HepG2 (cell line): Measurements from ENCODE around the gene RAB6B. TPM values are rescaled to one million over a fixed set of nuclear protein-coding genes. Genes with fewer than 3 reads are reported as not detected.

Source experiments
- ATAC-seq: fragments of 200-7000 bp; cut with Tn5 transposase; 3 replicates; pipeline ENCODE4 v1.9.1; 2020; ENCODE audit warnings: mild to moderate bottlenecking, moderate library complexity
- BruUV-seq: library from RNA; stranded (reverse); fragments of 400-500 nt; replicated peaks from 2 replicates; lab custom pipeline; 2021; lab: Mats Ljungman, UMichigan
- CTCF ChIA-PET: fragments of 300-600 bp; formaldehyde crosslinking; extraction: SDS; loops from one replicate; lab custom pipeline; 2021; ENCODE audit warnings: low total read pairs, inconsistent platforms, low intra/inter-chr PET ratio; lab: Yijun Ruan, JAX
- POLR2A ChIA-PET: fragments of 350-600 bp; sonication (Branson Sonifier 250); formaldehyde crosslinking; loops from one replicate; lab custom pipeline; 2020; ENCODE audit warnings: antibody characterized with exemption, inconsistent platforms; lab: Yijun Ruan, JAX
- DNase-seq: peaks from one replicate; pipeline ENCODE4 v3.0.0-alpha.2; 2015; ENCODE audit warnings: low spot score
- FAIRE-seq: peaks from 3 replicates; lab custom pipeline; 2011; peaks lifted over from hg19 to GRCh38; lab: Jason Lieb, UNC
- H2AFZ ChIP-seq: one replicate; pipeline ENCODE4 v1.6.1; 2011; ENCODE audit warnings: low read length, inconsistent platforms
- H3K27ac ChIP-seq: fragments of 300-600 bp; 3 replicates; pipeline ENCODE4 v1.8.0; 2011; ENCODE audit warnings: mixed run types, mild to moderate bottlenecking, mixed read lengths, low read length, inconsistent platforms; ENCODE audit not compliant: insufficient read depth; ENCODE audit errors: extremely low read length
- H3K27me3 ChIP-seq, 2 experiments: fragments of 200-600 bp in 1 of 2; 2 replicates in 1 of 2; 3 replicates in 1 of 2; pipeline versions ENCODE4 v1.6.0 to v1.8.0; 2011; ENCODE audit warnings: low read length in 2 of 2, mild to moderate bottlenecking in 2 of 2, moderate library complexity in 2 of 2, inconsistent platforms in 1 of 2; ENCODE audit not compliant: insufficient read depth in 2 of 2, control insufficient read depth in 1 of 2
- H3K36me3 ChIP-seq, 2 experiments: fragments of 200-600 bp in 1 of 2; replicated peaks in 1 of 2; 2 replicates in 1 of 2; 3 replicates in 1 of 2; pipeline versions ENCODE4 v1.5.1 to v1.8.0; 2011; ENCODE audit warnings: low read length in 2 of 2, inconsistent platforms in 1 of 2; ENCODE audit not compliant: insufficient read depth in 2 of 2, control insufficient read depth in 1 of 2
- H3K4me1 ChIP-seq: 2 replicates; pipeline ENCODE4 v1.5.1; 2012; ENCODE audit warnings: low read length, inconsistent platforms; ENCODE audit not compliant: insufficient read depth
- H3K4me2 ChIP-seq: 2 replicates; pipeline ENCODE4 v1.6.0; 2011; ENCODE audit warnings: low read depth, low read length, inconsistent platforms
- H3K4me3 ChIP-seq, 3 experiments: fragments of 200-600 bp in 1 of 3; sonication (generic), shearing (Covaris generic) in 1 of 3; replicated peaks in 1 of 3; 2 replicates each; pipeline ENCODE4 v1.5.1; 2011 to 2016; ENCODE audit warnings: low read length in 3 of 3, inconsistent platforms in 2 of 3, low read depth in 2 of 3, mild to moderate bottlenecking in 2 of 3, control low read depth in 1 of 3, mixed read lengths in 1 of 3; ENCODE audit not compliant: insufficient read depth in 1 of 3
- H3K79me2 ChIP-seq: one replicate; pipeline ENCODE4 v1.6.1; 2011; ENCODE audit warnings: low read length, inconsistent platforms; ENCODE audit not compliant: insufficient read depth
- H3K9ac ChIP-seq: 2 replicates; pipeline ENCODE4 v1.6.0; 2011; ENCODE audit warnings: mild to moderate bottlenecking, low read depth, low read length, inconsistent platforms; ENCODE audit not compliant: insufficient read depth
- H3K9me3 ChIP-seq: 2 replicates; pipeline ENCODE4 v1.5.1; 2012; ENCODE audit warnings: mild to moderate bottlenecking, low read length
- H4K20me1 ChIP-seq: 2 replicates; pipeline ENCODE4 v1.6.0; 2011; ENCODE audit warnings: inconsistent platforms, mild to moderate bottlenecking, low read length, moderate library complexity; ENCODE audit not compliant: insufficient read depth
- EED ChIP-seq: sonication (generic); formaldehyde crosslinking; IDR thresholded peaks from 2 replicates; pipeline ENCODE4 v1.5.0; 2020; ENCODE audit warnings: mild to moderate bottlenecking, missing genetic modification reagents
- RBM22 ChIP-seq: fragments of 200-400 bp; formaldehyde crosslinking; optimal IDR thresholded peaks from 2 replicates; pipeline ENCODE3; 2017; ENCODE audit warnings: mild to moderate bottlenecking, low read length, moderate library complexity
- SIN3B ChIP-seq: fragments of 150-350 bp; IDR thresholded peaks from 2 replicates; pipeline ENCODE4 v1.6.1; 2014; ENCODE audit warnings: low read length
- ZMYM3 ChIP-seq: sonication (generic); formaldehyde crosslinking; IDR thresholded peaks from 2 replicates; pipeline ENCODE4 v1.5.1; 2020; ENCODE audit warnings: mild to moderate bottlenecking, missing genetic modification reagents
- ZSCAN20 ChIP-seq: sonication (generic); formaldehyde crosslinking; IDR thresholded peaks from 2 replicates; pipeline ENCODE4 v1.4.0; 2020; ENCODE audit warnings: missing genetic modification reagents, mild to moderate bottlenecking, borderline replicate concordance
- WGBS: methylation state at CpG from one replicate; pipeline ENCODE4 v1.1.6; 2017; ENCODE audit warnings: low lambda C conversion rate; 5-methylcytosine and 5-hydroxymethylcytosine counted together
- in situ Hi-C: cut with HindIII; loops from 2 replicates; pipeline ENCODE4 v1.10.0; 2017; ENCODE audit warnings: low pct_unique_long_range_greater_than_20kb; ENCODE audit not compliant: extremely low pct_ligation_motif_present
- intact Hi-C: fragments of 100-400 bp; cut with micrococcal nuclease; formaldehyde crosslinking; loops from one replicate; pipeline ENCODE4 v1.10.0; 2022; ENCODE audit not compliant: unreplicated experiment
- polyA plus RNA-seq, 8 experiments: library from polyadenylated mRNA; depleted of rRNA in 3 of 8; stranded (reverse) in 7 of 8; unstranded in 1 of 8; fragments of >200 nt; fragmentation: Illumina TruSeq in 4 of 8; extraction: Trizol in 4 of 8; gene quantifications; 2 replicates each; pipeline versions ENCODE4 v1.2.1 to v1.2.3, GENCODE V29; 2011 to 2016; ENCODE audit warnings: low read depth in 4 of 8, missing spikeins in 1 of 8, mixed read lengths in 1 of 8; ENCODE audit not compliant: insufficient read depth in 1 of 8
- total RNA-seq, 5 experiments: library from RNA; depleted of rRNA; stranded (reverse); fragments of >200 nt; fragmentation: Illumina TruSeq; extraction: Trizol; gene quantifications; 2 replicates each; pipeline ENCODE4 v1.2.3, GENCODE V29; 2016; ENCODE audit warnings: low read depth in 1 of 5
- TF ChIP-seq, protein P1 (sequence below): sonication (generic); formaldehyde crosslinking; IDR thresholded peaks from 2 replicates; pipeline ENCODE4 v1.8.0; 2022; ENCODE audit warnings: mild to moderate bottlenecking, missing genetic modification reagents, moderate library complexity

Gene RAB6B
- total and polyA plus RNA-seq, 2 of the 13 experiments (the other 11 are each of a cell fraction or from before 2014, with no cell fraction given), result 0.16 TPM; not detected in 1

DNA sequence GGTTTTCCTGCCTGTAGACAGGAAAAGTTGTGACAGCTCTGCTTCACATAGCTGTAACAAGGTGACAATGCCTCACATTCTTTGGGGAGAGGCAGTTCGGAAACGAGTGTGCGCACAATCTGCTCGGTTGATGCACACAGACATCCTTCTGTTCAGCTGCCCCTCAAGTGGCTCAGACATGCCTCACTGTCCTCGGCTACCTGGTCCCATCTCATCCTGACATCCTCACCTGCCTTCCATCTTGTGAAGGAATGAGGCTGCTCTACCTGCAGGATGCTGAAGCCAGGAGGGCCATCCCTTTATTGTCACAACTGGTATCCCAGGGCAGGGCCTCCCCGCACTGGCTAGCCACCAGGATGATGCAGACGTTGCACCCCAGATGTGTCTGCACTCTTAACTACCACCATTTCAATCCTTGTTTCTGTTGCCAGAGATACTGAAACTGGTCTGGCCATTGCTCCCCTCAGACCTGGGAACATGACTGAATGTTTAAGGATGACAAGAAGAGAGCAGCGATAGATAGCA lies 70.7 kb downstream of the RAB6B start:
- Histone ChIP-seq H2AFZ (no peak overlapping the region), H3K79me2 (no peaks in the 10 kb centered on the region), H3K9me3 (no peaks in the 10 kb centered on the region), H3K4me3 (no peak overlapping the region), H3K4me2 (no peak overlapping the region), H3K36me3 (peaks cover 10 to 23% of the 10 kb centered on the region in 2 experiments), H3K27ac (no peak overlapping the region), H3K9ac (no peak overlapping the region), H3K27me3 (peaks cover 0 to under 1% of the 10 kb centered on the region in 2 experiments; a peak in 1 of 5 replicates), H4K20me1 (no peaks in the 10 kb centered on the region), H3K4me1 (0 out of 2 replicates have a peak, but pooled peaks cover 5% of the 10 kb centered on the region)
- FAIRE-seq (no peak), ATAC-seq (no peak), DNase-seq (no peak)
- no TSS peak for BruUV-seq
- intact Hi-C loops, result loop anchor here (5.0 kb wide), 1 partner anchor 163 kb away; the partner anchor contains the start of gene TOPBP1
- TF ChIP-seq ZSCAN20, result no peak
- no peak for TF ChIP-seq SIN3B
- no peak for TF ChIP-seq ZMYM3 (CRISPR knock-in tag)
- no peak for TF ChIP-seq EED (CRISPR knock-in tag)
- TF ChIP-seq, protein P1, sequence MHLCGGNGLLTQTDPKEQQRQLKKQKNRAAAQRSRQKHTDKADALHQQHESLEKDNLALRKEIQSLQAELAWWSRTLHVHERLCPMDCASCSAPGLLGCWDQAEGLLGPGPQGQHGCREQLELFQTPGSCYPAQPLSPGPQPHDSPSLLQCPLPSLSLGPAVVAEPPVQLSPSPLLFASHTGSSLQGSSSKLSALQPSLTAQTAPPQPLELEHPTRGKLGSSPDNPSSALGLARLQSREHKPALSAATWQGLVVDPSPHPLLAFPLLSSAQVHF (CRISPR knock-in tag), result no peak
- peak; percentile 43 for TF ChIP-seq RBM22
- WGBS, result 82% methylated on average over 8 of the region's 8 CpGs
- in situ Hi-C loops, result loop anchor here (5.0 kb wide), 1 partner anchor 163 kb away; the partner anchor contains the start of gene TOPBP1
- ChIA-PET POLR2A (no interaction called here), CTCF (no interaction called here)
